Hepatocyte (in vitro differentiated cells): Measurements from ENCODE around the gene TMEM114.

Experiments used
- CTCF ChIP-seq: fragments of 200-600 bp; sonication (generic); IDR thresholded peaks from 2 replicates; pipeline ENCODE4 v1.5.1; 2016; ENCODE audit warnings: antibody characterized with exemption, mild to moderate bottlenecking; ENCODE audit not compliant: poor library complexity
- EZH2 ChIP-seq: fragments of 200-600 bp; sonication (generic); IDR thresholded peaks from 2 replicates; pipeline ENCODE4 v1.6.1; 2016; ENCODE audit warnings: antibody characterized with exemption, mild to moderate bottlenecking, borderline replicate concordance
- EZH2phosphoT487 ChIP-seq: fragments of 200-600 bp; sonication (generic); IDR thresholded peaks from one replicate; pipeline ENCODE4 v1.6.1; 2018; ENCODE audit warnings: antibody characterized with exemption, mild to moderate bottlenecking, low read depth, moderate library complexity; ENCODE audit not compliant: unreplicated experiment, severe bottlenecking

DNA sequence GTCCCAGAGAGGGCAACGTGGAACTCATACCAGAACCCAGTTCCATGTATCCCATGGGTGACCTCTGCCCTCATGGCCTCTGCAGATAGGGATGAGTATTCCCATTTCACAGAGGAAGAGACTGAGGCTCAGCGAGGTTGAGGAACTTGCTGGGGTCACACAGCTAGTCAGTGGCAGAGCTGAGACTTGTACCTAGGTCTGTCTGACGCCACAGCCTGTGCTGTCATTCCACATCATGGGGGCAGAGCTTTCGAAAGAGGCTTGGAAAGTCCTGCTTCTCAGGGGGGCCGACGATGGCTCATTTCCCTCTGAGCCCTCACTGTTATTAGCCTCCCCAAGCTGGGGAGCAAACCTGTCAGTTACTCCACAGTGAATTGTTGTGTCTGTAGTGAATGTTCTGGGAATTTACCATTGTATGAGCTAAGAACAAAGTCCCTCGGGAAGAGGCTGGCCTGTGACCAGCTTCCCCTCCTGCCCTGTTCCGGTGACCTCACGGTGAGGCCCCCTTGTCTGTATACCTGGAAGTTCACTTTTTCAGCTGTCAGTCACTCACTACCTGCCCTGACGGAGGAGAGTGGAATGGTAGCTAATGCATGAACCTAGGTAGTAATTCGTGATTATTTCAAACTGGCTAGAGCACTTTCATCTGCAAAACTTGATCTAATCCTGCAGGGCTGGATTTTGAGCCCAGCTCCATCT is 40.1 kb upstream of the TMEM114 start:
- no peak for TF ChIP-seq CTCF
- TF ChIP-seq EZH2, result no peak
- no peak for TF ChIP-seq EZH2phosphoT487
